Mesenchymal stem cell (in vitro differentiated cells and primary cell): ENCODE data around the gene ACSF3.

Experiments
- DNase-seq: peaks from one replicate; pipeline ENCODE4 v3.0.0-alpha.2; 2013
- H2AFZ ChIP-seq: one replicate; pipeline ENCODE4 v1.6.1; 2013; ENCODE audit warnings: low read depth, mild to moderate bottlenecking, control low read depth, inconsistent platforms, low read length, moderate library complexity
- H2AK5ac ChIP-seq: 2 replicates; pipeline ENCODE4 v1.6.1; 2013; ENCODE audit warnings: low read length, moderate library complexity, mild to moderate bottlenecking, inconsistent platforms; ENCODE audit not compliant: severe bottlenecking
- H2BK120ac ChIP-seq: one replicate; pipeline ENCODE4 v1.6.1; 2013; ENCODE audit warnings: low read depth, mild to moderate bottlenecking, inconsistent platforms, low read length, moderate library complexity
- H2BK12ac ChIP-seq, 2 experiments: one replicate each; pipeline ENCODE4 v1.6.1; 2013; ENCODE audit warnings: inconsistent platforms in 2 of 2, low read length in 2 of 2, mild to moderate bottlenecking in 2 of 2, moderate library complexity in 2 of 2, control low read depth in 1 of 2
- H2BK15ac ChIP-seq: one replicate; pipeline ENCODE4 v1.6.1; 2013; ENCODE audit warnings: mild to moderate bottlenecking, low read depth, inconsistent platforms; ENCODE audit not compliant: poor library complexity, severe bottlenecking
- H2BK5ac ChIP-seq: 2 replicates; pipeline ENCODE4 v1.6.1; 2013; ENCODE audit warnings: low read depth, mild to moderate bottlenecking, low read length, control low read depth, inconsistent platforms; ENCODE audit not compliant: poor library complexity, severe bottlenecking
- H3K14ac ChIP-seq, 2 experiments: one replicate each; pipeline ENCODE4 v1.6.1; 2013; ENCODE audit warnings: inconsistent platforms in 2 of 2, low read length in 2 of 2, control low read depth in 1 of 2, mild to moderate bottlenecking in 1 of 2, moderate library complexity in 1 of 2
- H3K18ac ChIP-seq, 2 experiments: one replicate each; pipeline ENCODE4 v1.6.1; 2013; ENCODE audit warnings: inconsistent platforms in 2 of 2, low read length in 2 of 2, control low read depth in 1 of 2, low read depth in 1 of 2, mild to moderate bottlenecking in 1 of 2
- H3K23ac ChIP-seq, 2 experiments: one replicate each; pipeline ENCODE4 v1.6.1; 2013; ENCODE audit warnings: inconsistent platforms in 2 of 2, low read length in 2 of 2, mild to moderate bottlenecking in 2 of 2, moderate library complexity in 2 of 2, control low read depth in 1 of 2
- H3K27ac ChIP-seq: 2 replicates; pipeline ENCODE4 v1.5.1; 2013; ENCODE audit warnings: mild to moderate bottlenecking, moderate library complexity, low read length, control low read depth, inconsistent platforms; ENCODE audit not compliant: poor library complexity, severe bottlenecking
- H3K27me3 ChIP-seq, 2 experiments: 2 replicates each; pipeline versions ENCODE4 v1.6.1 to v1.7.0; 2013; ENCODE audit warnings: low read length in 2 of 2, mild to moderate bottlenecking in 2 of 2, moderate library complexity in 2 of 2, control low read depth in 1 of 2, inconsistent platforms in 1 of 2; ENCODE audit not compliant: control insufficient read depth in 1 of 2, insufficient read depth in 1 of 2
- H3K36me3 ChIP-seq, 2 experiments: 2 replicates each; pipeline versions ENCODE4 v1.6.1 to v1.7.0; 2013; ENCODE audit warnings: low read length in 2 of 2, control low read depth in 1 of 2, inconsistent platforms in 1 of 2, low read depth in 1 of 2, mild to moderate bottlenecking in 1 of 2; ENCODE audit not compliant: insufficient read depth in 2 of 2, control insufficient read depth in 1 of 2
- H3K4ac ChIP-seq, 2 experiments: one replicate each; pipeline ENCODE4 v1.6.1; 2013; ENCODE audit warnings: inconsistent platforms in 2 of 2, low read length in 2 of 2, mild to moderate bottlenecking in 2 of 2, moderate library complexity in 2 of 2, control low read depth in 1 of 2, low read depth in 1 of 2
- H3K4me1 ChIP-seq: 2 replicates; pipeline ENCODE4 v1.6.1; 2013; ENCODE audit warnings: low read depth, low read length, control low read depth; ENCODE audit not compliant: control insufficient read depth, insufficient read depth
- H3K4me2 ChIP-seq: 2 replicates; pipeline ENCODE4 v1.6.1; 2013; ENCODE audit warnings: low read length, mild to moderate bottlenecking, inconsistent platforms; ENCODE audit not compliant: poor library complexity, severe bottlenecking
- H3K4me3 ChIP-seq, 2 experiments: 2 replicates each; pipeline versions ENCODE4 v1.5.1 to v1.7.0; 2013; ENCODE audit warnings: low read length in 2 of 2, mild to moderate bottlenecking in 2 of 2, control low read depth in 1 of 2, low read depth in 1 of 2; ENCODE audit not compliant: insufficient read depth in 1 of 2
- H3K79me1 ChIP-seq: replicated peaks from 2 replicates; pipeline ENCODE4 v1.6.1; 2013; ENCODE audit warnings: mild to moderate bottlenecking, control low read depth, low read length, inconsistent platforms; ENCODE audit not compliant: poor library complexity, severe bottlenecking
- H3K9ac ChIP-seq: 2 replicates; pipeline ENCODE4 v1.7.0; 2013; ENCODE audit warnings: mild to moderate bottlenecking, low read length, moderate library complexity
- H3K9me3 ChIP-seq: 2 replicates; pipeline ENCODE4 v1.7.0; 2013; ENCODE audit warnings: mild to moderate bottlenecking, low read length; ENCODE audit not compliant: control insufficient read depth
- H4K8ac ChIP-seq: one replicate; pipeline ENCODE4 v1.6.1; 2013; ENCODE audit warnings: inconsistent platforms, mild to moderate bottlenecking, low read length, moderate library complexity
- H4K91ac ChIP-seq: one replicate; pipeline ENCODE4 v1.6.1; 2013; ENCODE audit warnings: mild to moderate bottlenecking, low read length, inconsistent platforms
- WGBS: methylation state at CpG from one replicate; pipeline ENCODE4 v1.1.7; 2013; ENCODE audit warnings: mixed read lengths; 5-methylcytosine and 5-hydroxymethylcytosine counted together

ACSF3 gene

GRCh38 chr16:89135971-89136765, 42.5 kb downstream of the ACSF3 start:
- no peak overlapping the region for H2AK5ac ChIP-seq
- no peaks in the 10 kb centered on the region for H3K9me3 ChIP-seq
- no peak overlapping the region for H3K4ac ChIP-seq
- peaks cover 26% of the 10 kb centered on the region for H3K79me1 ChIP-seq
- no peak overlapping the region for H3K14ac ChIP-seq
- H3K18ac ChIP-seq: no peak overlapping the region
- H2BK12ac ChIP-seq: no peak overlapping the region
- no peak overlapping the region for H2AFZ ChIP-seq
- WGBS: 93% methylated on average over 33 of the region's 35 CpGs
- no peak overlapping the region for H2BK15ac ChIP-seq
- no peaks in the 10 kb centered on the region for H3K27me3 ChIP-seq
- no peak overlapping the region for H4K91ac ChIP-seq
- no peak overlapping the region for H3K4me3 ChIP-seq
- H3K36me3 ChIP-seq: peaks cover 50 to 87% of the 10 kb centered on the region in 2 experiments
- no peak overlapping the region for H3K4me2 ChIP-seq
- no peak overlapping the region for H2BK5ac ChIP-seq
- no peak overlapping the region for H2BK120ac ChIP-seq
- no peak overlapping the region for H3K23ac ChIP-seq
- H3K9ac ChIP-seq: no peak overlapping the region
- peaks cover 2% of the 10 kb centered on the region for H3K4me1 ChIP-seq
- H3K27ac ChIP-seq: no peak overlapping the region
- H4K8ac ChIP-seq: no peak overlapping the region
- no peak for DNase-seq

GRCh38 chr16:89136931-89137330, 43.3 kb downstream of the ACSF3 start:
- no peak overlapping the region for H2BK120ac ChIP-seq
- no peak overlapping the region for H4K8ac ChIP-seq
- H3K36me3 ChIP-seq: peaks cover 52 to 91% of the 10 kb centered on the region in 2 experiments
- no peaks in the 10 kb centered on the region for H3K27me3 ChIP-seq
- no peak overlapping the region for H2AK5ac ChIP-seq
- no peak overlapping the region for H3K27ac ChIP-seq
- H3K9me3 ChIP-seq: no peaks in the 10 kb centered on the region
- no peak overlapping the region for H3K18ac ChIP-seq
- no peak for DNase-seq
- no peak overlapping the region for H3K4me3 ChIP-seq
- peaks cover 2% of the 10 kb centered on the region for H3K4me1 ChIP-seq
- no peak overlapping the region for H2BK12ac ChIP-seq
- H3K23ac ChIP-seq: no peak overlapping the region
- no peak overlapping the region for H2BK5ac ChIP-seq
- H3K79me1 ChIP-seq: peaks cover 21% of the 10 kb centered on the region
- no peak overlapping the region for H2AFZ ChIP-seq
- no peak overlapping the region for H4K91ac ChIP-seq
- H2BK15ac ChIP-seq: no peak overlapping the region
- no peak overlapping the region for H3K4me2 ChIP-seq
- H3K9ac ChIP-seq: no peak overlapping the region
- WGBS: 97% methylated on average over 17 of the region's 17 CpGs
- H3K14ac ChIP-seq: no peak overlapping the region
- no peak overlapping the region for H3K4ac ChIP-seq

- Histone ChIP-seq H4K8ac (no peak overlapping the region), H3K4me3 (no peak overlapping the region), H2BK12ac (no peak overlapping the region), H3K79me1 (peaks cover 13% of the 10 kb centered on the region), H3K4me2 (no peak overlapping the region), H3K4me1 (peaks cover 2% of the 10 kb centered on the region), H3K36me3 (peaks cover 60 to 89% of the 10 kb centered on the region in 2 experiments), H3K27ac (no peak overlapping the region), H2BK5ac (no peak overlapping the region), H3K14ac (no peak overlapping the region), H2AK5ac (no peak overlapping the region), H3K4ac (no peak overlapping the region), H4K91ac (no peak overlapping the region), H3K9ac (no peak overlapping the region), H3K23ac (no peak overlapping the region), H3K27me3 (no peaks in the 10 kb centered on the region), H2AFZ (no peak overlapping the region), H2BK15ac (no peak overlapping the region), H3K9me3 (no peaks in the 10 kb centered on the region), H2BK120ac (no peak overlapping the region), H3K18ac (no peak overlapping the region)
- 96% methylated on average over 24 of the region's 24 CpGs for WGBS
- DNase-seq: no peak
These were observed 44.2 kb downstream of the ACSF3 start for GRCh38 chr16:89137666-89138512.

GRCh38 chr16:89138513-89138795, 44.8 kb downstream of the ACSF3 start:
- no peak overlapping the region for H4K91ac ChIP-seq
- no peak overlapping the region for H3K4me2 ChIP-seq
- no peak overlapping the region for H3K4ac ChIP-seq
- no peaks in the 10 kb centered on the region for H3K9me3 ChIP-seq
- H3K23ac ChIP-seq: no peak overlapping the region
- no peak overlapping the region for H2BK5ac ChIP-seq
- H2BK120ac ChIP-seq: no peak overlapping the region
- no peak overlapping the region for H2AFZ ChIP-seq
- H3K4me3 ChIP-seq: no peak overlapping the region
- H3K9ac ChIP-seq: no peak overlapping the region
- H3K4me1 ChIP-seq: peaks cover 2% of the 10 kb centered on the region
- H3K79me1 ChIP-seq: peaks cover 13% of the 10 kb centered on the region
- no peak overlapping the region for H2AK5ac ChIP-seq
- H2BK12ac ChIP-seq: no peak overlapping the region
- no peak overlapping the region for H3K18ac ChIP-seq
- no peak overlapping the region for H2BK15ac ChIP-seq
- no peak overlapping the region for H4K8ac ChIP-seq
- H3K27me3 ChIP-seq: no peaks in the 10 kb centered on the region
- 96% methylated on average over 5 of the region's 7 CpGs for WGBS
- peaks cover 59 to 89% of the 10 kb centered on the region in 2 experiments for H3K36me3 ChIP-seq
- no peak for DNase-seq
- H3K14ac ChIP-seq: no peak overlapping the region
- no peak overlapping the region for H3K27ac ChIP-seq
